ENCODE measurements around the gene ENO1.

DNA sequence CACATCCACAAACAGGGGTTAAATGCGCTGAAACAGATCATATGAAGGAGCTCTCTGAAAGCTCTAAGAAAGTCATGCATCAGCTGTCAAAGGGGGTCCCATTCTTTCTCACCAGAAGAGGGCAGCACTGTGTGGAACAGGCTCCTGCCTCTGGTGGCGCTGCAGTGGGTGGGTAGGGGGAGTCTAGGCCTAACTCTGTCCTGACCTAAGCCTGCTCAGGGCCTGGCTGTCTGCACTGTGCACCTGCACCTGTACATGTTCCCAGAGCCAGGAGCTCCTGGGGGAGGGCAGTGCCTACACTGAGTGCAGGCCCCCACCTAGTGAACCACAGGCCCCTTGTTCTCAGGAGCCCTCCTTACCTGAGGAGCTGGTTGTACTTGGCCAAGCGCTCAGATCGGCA is 16.0 kb downstream of the ENO1 start:
- TF ChIP-seq POLR2A (IDR thresholded peaks at IDR 0.05; ENCODE audit: low read depth, low read length) (no peak), TAF1 (IDR thresholded peaks at IDR 0.05; ENCODE audit: borderline replicate concordance, low read depth, low read length) (no peak)
